GM21717 (cell line): ENCODE data around the gene THADA.

Experiments used
- ATAC-seq: cut with Tn5 transposase; IDR thresholded peaks from one replicate; pipeline ENCODE4 v1.9.1; 2021; ENCODE audit warnings: mild to moderate bottlenecking, moderate library complexity; ENCODE audit not compliant: unreplicated experiment

THADA gene

GRCh38 chr2:43360137-43360536 is 235.7 kb downstream of the THADA start:
- no peak for ATAC-seq

- ATAC-seq: no peak
Observed at GRCh38 chr2:43358410-43359201, 237.2 kb downstream of the THADA start.

- ATAC-seq: no peak
Observed at GRCh38 chr2:43356774-43357173, 239.1 kb downstream of the THADA start.

- no peak for ATAC-seq
Observed at GRCh38 chr2:43355399-43355798, 240.4 kb downstream of the THADA start.

GRCh38 chr2:43349904-43350303 is 245.9 kb downstream of the THADA start:
- no peak for ATAC-seq

- ATAC-seq: no peak
Observed at GRCh38 chr2:43348908-43349661, 246.8 kb downstream of the THADA start.

- ATAC-seq: no peak
Observed at GRCh38 chr2:43347746-43348145, 248.1 kb downstream of the THADA start.

GRCh38 chr2:43346602-43347567 is 249.0 kb downstream of the THADA start:
- ATAC-seq: no peak

GRCh38 chr2:43345872-43346271 is 250.0 kb downstream of the THADA start:
- no peak for ATAC-seq

- ATAC-seq: no peak
Observed at GRCh38 chr2:43345391-43345813, 250.4 kb downstream of the THADA start.

GRCh38 chr2:43344868-43345373 is 250.9 kb downstream of the THADA start:
- no peak for ATAC-seq

- ATAC-seq: no peak
Observed at GRCh38 chr2:43343573-43344304, 252.1 kb downstream of the THADA start.

- no peak for ATAC-seq
Observed at GRCh38 chr2:43341959-43342757, 253.7 kb downstream of the THADA start.

GRCh38 chr2:43340945-43341356 is 254.9 kb downstream of the THADA start:
- ATAC-seq: no peak

- no peak for ATAC-seq
Observed at GRCh38 chr2:43340066-43340465, 255.8 kb downstream of the THADA start.

- ATAC-seq: no peak
Observed at GRCh38 chr2:43333656-43334144, 262.1 kb downstream of the THADA start.

GRCh38 chr2:43333101-43333655 is 262.7 kb downstream of the THADA start:
- ATAC-seq: no peak

GRCh38 chr2:43332653-43333052 is 263.2 kb downstream of the THADA start:
- ATAC-seq: no peak

- no peak for ATAC-seq
Observed at GRCh38 chr2:43331422-43331821, 264.4 kb downstream of the THADA start.
